HUES64 (cell line): ENCODE data around the gene CENPX.

ENCODE experiments used
- H3K27ac ChIP-seq: 2 replicates; pipeline ENCODE4 v1.7.0; 2013; ENCODE audit warnings: low read depth, low read length, inconsistent platforms
- H3K27me3 ChIP-seq: 2 replicates; pipeline ENCODE4 v1.6.1; 2013; ENCODE audit warnings: mild to moderate bottlenecking, low read length; ENCODE audit not compliant: insufficient read depth
- H3K36me3 ChIP-seq: 2 replicates; pipeline ENCODE4 v1.6.1; 2013; ENCODE audit warnings: mild to moderate bottlenecking, low read length; ENCODE audit not compliant: insufficient read depth
- H3K4me1 ChIP-seq: 2 replicates; pipeline ENCODE4 v1.6.1; 2013; ENCODE audit warnings: mild to moderate bottlenecking, low read length, moderate library complexity; ENCODE audit not compliant: insufficient read depth
- H3K4me3 ChIP-seq: 2 replicates; pipeline ENCODE4 v1.5.1; 2013; ENCODE audit warnings: mild to moderate bottlenecking, low read length, moderate library complexity
- H3K9ac ChIP-seq: 2 replicates; pipeline ENCODE4 v1.6.1; 2013; ENCODE audit warnings: mild to moderate bottlenecking, low read depth, low read length
- H3K9me3 ChIP-seq: 2 replicates; pipeline ENCODE4 v1.6.1; 2013; ENCODE audit warnings: low read depth, low read length; ENCODE audit not compliant: insufficient read depth
- WGBS: fragments of 150-250, 120-280 bp; methylation state at CpG from one replicate; pipeline ENCODE4 v1.1.7; 2013; ENCODE audit warnings: missing lambda C conversion rate; 5-methylcytosine and 5-hydroxymethylcytosine counted together

The CENPX gene

GRCh38 chr17:82013772-82014321 lies 8.8 kb downstream of the CENPX start:
- 95% methylated on average over 16 of the region's 16 CpGs for WGBS
- peaks cover 4% of the 10 kb centered on the region; the same call in 1 of the 2 replicates for H3K36me3 ChIP-seq
- no peak overlapping the region for H3K27ac ChIP-seq
- no peaks in the 10 kb centered on the region for H3K9me3 ChIP-seq
- no peaks in the 10 kb centered on the region for H3K27me3 ChIP-seq
- H3K9ac ChIP-seq, result no peak overlapping the region
- no peaks in the 10 kb centered on the region for H3K4me1 ChIP-seq
- H3K4me3 ChIP-seq, result no peak overlapping the region

- Histone ChIP-seq H3K4me1 (no peaks in the 10 kb centered on the region), H3K27me3 (no peaks in the 10 kb centered on the region), H3K9ac (no peak overlapping the region), H3K4me3 (no peak overlapping the region), H3K36me3 (0 out of 2 replicates have a peak, but pooled peaks cover 3% of the 10 kb centered on the region), H3K27ac (no peak overlapping the region), H3K9me3 (no peaks in the 10 kb centered on the region)
- 89% methylated on average over 22 of the region's 22 CpGs for WGBS
Observed at GRCh38 chr17:82013341-82013740, 9.3 kb downstream of the CENPX start.

- 69% methylated on average over 19 of the region's 19 CpGs for WGBS
Observed at GRCh38 chr17:82012640-82013295, 9.9 kb downstream of the CENPX start.

GRCh38 chr17:82012261-82012639 lies 10.4 kb downstream of the CENPX start:
- H3K36me3 ChIP-seq, result 0 out of 2 replicates have a peak, but pooled peaks cover 3% of the 10 kb centered on the region
- H3K4me1 ChIP-seq, result no peaks in the 10 kb centered on the region
- 70% methylated on average over 20 of the region's 20 CpGs for WGBS
- 0 out of 2 replicates have a peak overlapping the region, but pooled peaks have one; percentile 31 for H3K9ac ChIP-seq
- no peaks in the 10 kb centered on the region for H3K27me3 ChIP-seq
- H3K9me3 ChIP-seq, result no peaks in the 10 kb centered on the region
- H3K4me3 ChIP-seq, result no peak overlapping the region
- H3K27ac ChIP-seq, result peak overlapping the region; percentile 55; the same call in 1 of the 2 replicates

More at GRCh38 chr17:82012640-82013295, 9.9 kb downstream of the CENPX start:
- no peaks in the 10 kb centered on the region for H3K4me1 ChIP-seq
- peak overlapping the region; percentile 31; the same call in 1 of the 2 replicates for H3K9ac ChIP-seq
- no peaks in the 10 kb centered on the region for H3K27me3 ChIP-seq
- H3K36me3 ChIP-seq, result 0 out of 2 replicates have a peak, but pooled peaks cover 3% of the 10 kb centered on the region
- no peaks in the 10 kb centered on the region for H3K9me3 ChIP-seq
- no peak overlapping the region for H3K4me3 ChIP-seq
- H3K27ac ChIP-seq, result peak overlapping the region; percentile 55; the same call in 1 of the 2 replicates

GRCh38 chr17:82011617-82012187 lies 11.0 kb downstream of the CENPX start:
- H3K4me3 ChIP-seq, result no peak overlapping the region
- no peaks in the 10 kb centered on the region for H3K27me3 ChIP-seq
- H3K9me3 ChIP-seq, result no peaks in the 10 kb centered on the region
- 96% methylated on average over 19 of the region's 19 CpGs for WGBS
- no peak overlapping the region for H3K27ac ChIP-seq
- 0 out of 2 replicates have a peak, but pooled peaks cover 3% of the 10 kb centered on the region for H3K36me3 ChIP-seq
- H3K9ac ChIP-seq, result no peak overlapping the region
- no peaks in the 10 kb centered on the region for H3K4me1 ChIP-seq

- Histone ChIP-seq H3K9me3 (no peaks in the 10 kb centered on the region), H3K9ac (no peak overlapping the region), H3K27ac (no peak overlapping the region), H3K36me3 (0 out of 2 replicates have a peak, but pooled peaks cover 3% of the 10 kb centered on the region), H3K4me3 (no peak overlapping the region), H3K4me1 (no peaks in the 10 kb centered on the region), H3K27me3 (no peaks in the 10 kb centered on the region)
- WGBS, result 95% methylated on average over 39 of the region's 39 CpGs
Observed at GRCh38 chr17:82010575-82011525, 11.8 kb downstream of the CENPX start.

- no peak overlapping the region for H3K9ac ChIP-seq
- H3K27me3 ChIP-seq, result no peaks in the 10 kb centered on the region
- H3K4me1 ChIP-seq, result no peaks in the 10 kb centered on the region
- H3K27ac ChIP-seq, result no peak overlapping the region
- 0 out of 2 replicates have a peak, but pooled peaks cover 3% of the 10 kb centered on the region for H3K36me3 ChIP-seq
- H3K9me3 ChIP-seq, result no peaks in the 10 kb centered on the region
- 94% methylated on average over 15 of the region's 15 CpGs for WGBS
- H3K4me3 ChIP-seq, result no peak overlapping the region
Observed at GRCh38 chr17:82009413-82009812, 13.3 kb downstream of the CENPX start.

GRCh38 chr17:82008941-82009405 lies 13.7 kb downstream of the CENPX start:
- no peaks in the 10 kb centered on the region for H3K27me3 ChIP-seq
- WGBS, result 96% methylated on average over 28 of the region's 28 CpGs
- H3K9ac ChIP-seq, result no peak overlapping the region; the same call in 1 of the 2 replicates
- 0 out of 2 replicates have a peak, but pooled peaks cover 3% of the 10 kb centered on the region for H3K36me3 ChIP-seq
- H3K4me1 ChIP-seq, result no peaks in the 10 kb centered on the region
- H3K9me3 ChIP-seq, result no peaks in the 10 kb centered on the region
- H3K27ac ChIP-seq, result no peak overlapping the region
- H3K4me3 ChIP-seq, result no peak overlapping the region

- no peaks in the 10 kb centered on the region for H3K27me3 ChIP-seq
- H3K36me3 ChIP-seq, result 0 out of 2 replicates have a peak, but pooled peaks cover 3% of the 10 kb centered on the region
- H3K4me3 ChIP-seq, result no peak overlapping the region
- WGBS, result 94% methylated on average over 26 of the region's 26 CpGs
- H3K9ac ChIP-seq, result no peak overlapping the region
- no peak overlapping the region for H3K27ac ChIP-seq
- no peaks in the 10 kb centered on the region for H3K9me3 ChIP-seq
- H3K4me1 ChIP-seq, result no peaks in the 10 kb centered on the region; the same call in 1 of the 2 replicates
Observed at GRCh38 chr17:82008258-82008940, 14.3 kb downstream of the CENPX start.
